NCI-H2081 treated with DMSO at 0.1 percent for 48 hours (cell line): ENCODE data around the gene TGIF1.

Experiments
- DNase-seq: peaks from one replicate; lab custom pipeline; 2025; lab: John Stamatoyannopoulos, UW

The TGIF1 gene

DNA sequence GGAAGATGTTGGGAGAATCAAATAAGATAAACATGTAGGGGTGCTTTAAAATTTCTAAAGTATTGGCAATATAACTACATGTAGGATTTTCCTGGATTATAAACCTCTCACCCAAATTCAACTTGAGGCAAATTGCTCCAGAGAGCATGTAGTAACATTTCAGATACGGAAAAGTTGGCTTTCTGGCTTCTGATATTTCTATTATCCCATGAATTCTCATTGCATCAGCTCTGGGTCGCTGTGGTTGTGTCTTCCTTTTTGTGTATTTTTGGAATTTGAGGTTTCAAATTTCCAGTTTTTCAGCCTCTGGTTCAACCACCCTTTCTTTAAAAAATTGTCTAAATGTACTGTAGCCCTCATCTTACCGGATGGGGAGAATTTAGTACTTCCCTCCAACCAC is 32.3 kb downstream of the TGIF1 start:
- no peak for DNase-seq

DNA sequence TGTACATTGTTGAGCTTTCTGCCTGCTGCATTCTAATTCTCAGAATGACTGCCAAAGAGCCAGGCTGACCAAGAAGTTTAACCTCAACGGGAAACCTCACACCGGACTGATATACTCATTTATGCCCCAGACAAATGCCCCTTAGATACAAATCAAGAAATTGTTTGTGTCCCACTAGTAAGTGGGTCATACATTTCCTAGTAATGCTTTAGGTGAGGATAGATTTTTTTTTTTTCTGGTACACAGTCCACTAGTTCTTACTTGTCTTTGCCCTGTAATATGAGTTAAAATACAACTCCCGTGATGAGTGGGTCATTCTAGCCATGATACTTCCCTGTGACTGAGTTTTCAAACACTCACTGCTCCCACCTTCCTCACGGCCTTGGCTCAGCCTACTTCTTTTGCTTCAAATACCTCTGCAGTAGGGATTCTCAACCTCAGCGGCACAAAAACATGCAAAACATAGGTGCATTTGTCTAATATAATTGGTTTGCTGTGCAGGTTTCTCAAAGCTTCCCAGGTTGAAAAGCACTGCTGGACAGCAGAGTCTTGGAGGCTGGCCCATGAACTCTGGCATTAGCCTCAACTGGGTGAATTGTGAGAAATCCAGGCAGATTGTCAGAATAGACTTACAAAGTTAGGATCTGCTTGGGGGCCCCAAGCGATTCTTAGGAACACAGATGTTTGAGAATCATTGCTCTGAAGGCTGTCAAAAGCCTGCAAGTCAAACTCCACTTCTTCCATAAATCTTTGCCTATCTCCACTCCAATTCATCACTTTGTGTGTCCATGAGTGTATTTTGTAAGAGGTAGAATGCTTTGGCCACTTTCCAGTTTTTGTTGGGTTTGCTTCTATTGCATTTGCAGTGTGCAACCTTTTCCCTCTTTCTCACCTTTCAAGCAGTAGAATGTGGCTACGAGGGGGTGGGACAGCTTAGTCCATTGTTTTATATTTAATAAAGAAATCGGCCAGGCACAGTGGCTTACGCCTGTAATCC is 35.5 kb downstream of the TGIF1 start:
- no peak for DNase-seq

DNA sequence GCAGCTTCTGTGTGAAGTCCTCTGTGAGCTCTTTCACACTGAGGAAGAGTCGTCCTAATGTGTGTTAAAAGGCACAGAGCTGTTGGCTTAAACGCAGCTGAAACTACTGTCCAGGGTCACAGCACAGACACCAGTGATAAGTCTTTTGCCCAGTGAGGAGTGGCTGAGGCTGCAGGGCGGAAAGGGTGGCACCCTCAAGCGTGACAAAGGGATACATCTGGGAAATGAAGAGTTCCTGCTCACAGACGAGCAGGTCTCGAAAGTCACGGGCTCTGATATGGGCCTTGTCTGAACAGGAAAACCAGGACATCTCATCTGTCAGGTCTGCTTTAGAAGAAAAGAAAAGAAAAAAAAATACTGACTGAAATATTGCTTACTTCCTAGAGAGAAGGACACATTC is 36.5 kb downstream of the TGIF1 start:
- DNase-seq, result no peak

DNA sequence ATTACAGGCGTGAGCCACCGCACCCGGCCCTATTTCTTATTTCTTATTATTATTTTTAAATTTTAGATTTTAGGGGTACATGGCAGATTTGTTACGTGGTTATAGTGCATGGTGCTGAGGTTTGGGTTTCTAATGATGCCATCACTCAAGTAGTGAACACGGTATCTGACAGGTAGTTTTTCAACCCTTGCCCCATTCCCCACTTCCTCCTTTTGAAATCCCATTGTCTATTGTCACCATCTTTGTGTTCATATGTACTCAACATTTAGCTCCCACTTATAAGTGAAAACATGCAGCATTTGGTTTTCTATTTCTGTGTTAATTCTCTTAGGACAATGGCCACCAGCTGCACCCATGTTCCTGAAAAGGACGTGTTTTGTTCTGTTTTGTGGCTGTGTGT is 39.5 kb downstream of the TGIF1 start:
- DNase-seq, result no peak

DNA sequence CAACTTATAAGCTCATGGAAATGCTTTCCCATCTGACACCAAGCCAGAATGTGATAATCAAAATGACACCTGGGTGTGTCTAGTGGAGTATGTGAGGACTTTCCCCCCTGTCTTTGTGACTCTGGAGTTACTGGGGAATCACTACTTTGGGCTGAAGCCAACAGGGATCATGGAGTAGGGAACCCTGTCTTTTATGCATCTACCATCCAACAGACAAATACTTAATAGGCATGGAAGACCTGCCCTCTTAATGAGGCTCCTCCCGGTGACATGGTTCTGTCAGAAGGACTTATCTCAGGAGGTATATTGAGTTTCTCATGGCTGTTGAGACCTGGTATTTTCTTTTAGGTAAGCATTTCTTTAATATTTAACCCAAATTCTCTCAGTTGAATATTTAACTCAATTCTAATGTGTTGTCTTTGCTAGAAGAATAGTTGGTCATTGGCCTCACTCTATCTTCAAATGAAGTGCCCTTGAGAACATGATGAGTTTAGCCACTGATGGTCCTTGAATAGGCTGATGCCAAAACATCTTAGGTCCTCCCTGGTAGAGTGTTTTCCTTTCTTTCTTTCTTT is 42.1 kb downstream of the TGIF1 start:
- DNase-seq, result no peak

DNA sequence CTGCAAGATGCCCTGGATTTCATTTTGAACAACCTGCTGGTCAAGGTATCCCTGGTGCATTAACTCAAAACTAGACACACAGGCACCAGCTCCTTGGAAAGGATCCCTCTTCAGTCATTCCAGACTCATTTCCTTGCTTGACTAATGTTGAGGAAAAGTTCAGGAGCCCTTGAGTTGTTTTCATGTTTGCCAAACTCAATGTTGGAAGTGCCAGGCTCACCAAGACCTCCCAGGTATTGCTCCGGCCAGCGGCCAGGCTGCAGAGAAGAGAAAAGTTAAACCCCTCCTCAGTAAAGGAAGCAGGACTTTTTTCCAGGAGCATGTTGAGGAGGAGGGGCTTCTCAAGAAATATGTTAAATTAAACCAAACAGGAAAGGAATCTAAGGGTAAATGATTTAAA is 42.7 kb downstream of the TGIF1 start:
- no peak for DNase-seq

DNA sequence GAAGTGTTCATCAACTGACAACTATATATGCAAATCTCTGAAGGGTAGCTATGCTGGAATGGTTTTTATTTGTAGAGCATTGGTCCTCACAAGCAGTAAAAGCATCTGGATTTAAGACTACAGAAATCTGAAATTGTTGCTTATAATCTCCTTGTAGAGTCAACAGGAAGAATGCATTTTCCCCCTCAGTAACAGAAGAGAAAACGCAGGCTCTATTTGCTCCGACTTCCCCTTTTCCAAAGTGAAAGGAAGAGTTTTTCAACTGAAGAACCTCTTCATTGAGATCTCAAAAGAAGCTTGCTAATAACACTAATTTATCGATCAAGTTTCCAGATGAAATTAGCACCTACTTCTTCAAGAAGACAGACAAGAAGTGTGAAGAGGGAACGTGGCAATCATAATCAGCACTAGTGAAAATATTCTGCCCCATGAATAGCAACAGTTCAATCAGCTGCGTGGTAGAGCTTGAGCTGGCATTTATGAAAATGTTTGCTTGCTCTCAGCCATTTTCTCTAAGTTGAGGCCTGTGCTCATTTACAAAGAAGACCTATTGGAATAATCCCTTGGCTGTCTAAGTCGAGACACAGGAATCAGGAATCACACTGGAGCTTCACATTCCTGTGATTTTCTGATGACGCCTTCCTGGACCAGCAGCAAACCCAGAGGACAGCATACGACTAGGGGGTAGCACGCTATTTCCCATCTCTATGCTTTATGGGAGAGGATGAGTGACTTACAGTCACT is 43.7 kb downstream of the TGIF1 start:
- no peak for DNase-seq

DNA sequence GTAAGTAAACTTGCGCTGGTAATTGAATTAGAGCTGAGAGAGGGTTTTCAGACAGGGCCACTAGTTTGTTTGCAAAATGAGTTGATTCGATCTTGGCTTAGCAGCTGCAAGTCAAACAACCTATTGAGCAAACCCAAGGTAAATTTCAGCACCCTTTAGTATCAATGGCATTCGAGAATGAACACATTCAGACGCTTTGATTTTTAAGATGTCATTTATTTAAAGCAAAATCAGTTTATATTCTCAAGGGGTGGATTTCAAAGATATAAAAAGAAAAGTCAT is 44.2 kb downstream of the TGIF1 start:
- DNase-seq, result no peak

DNA sequence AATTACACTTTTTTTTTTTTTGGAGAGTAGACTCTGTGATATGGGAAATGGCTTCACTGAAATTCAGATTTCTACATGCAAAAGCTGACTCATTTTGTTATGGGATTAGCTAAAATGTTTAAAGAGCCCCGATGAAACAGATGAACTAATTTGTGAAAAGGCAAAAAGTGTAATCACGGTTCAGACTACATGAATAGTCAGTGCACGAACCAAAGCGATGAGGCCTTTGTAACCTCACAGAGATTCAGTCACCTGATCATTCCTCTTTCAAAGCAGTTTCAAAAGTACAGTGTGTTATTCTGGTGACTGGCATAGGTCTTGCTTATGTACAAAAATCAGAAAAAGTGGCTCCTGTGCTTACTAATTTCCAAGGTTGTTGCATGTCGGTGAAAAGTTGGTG is 44.6 kb downstream of the TGIF1 start:
- DNase-seq, result no peak

DNA sequence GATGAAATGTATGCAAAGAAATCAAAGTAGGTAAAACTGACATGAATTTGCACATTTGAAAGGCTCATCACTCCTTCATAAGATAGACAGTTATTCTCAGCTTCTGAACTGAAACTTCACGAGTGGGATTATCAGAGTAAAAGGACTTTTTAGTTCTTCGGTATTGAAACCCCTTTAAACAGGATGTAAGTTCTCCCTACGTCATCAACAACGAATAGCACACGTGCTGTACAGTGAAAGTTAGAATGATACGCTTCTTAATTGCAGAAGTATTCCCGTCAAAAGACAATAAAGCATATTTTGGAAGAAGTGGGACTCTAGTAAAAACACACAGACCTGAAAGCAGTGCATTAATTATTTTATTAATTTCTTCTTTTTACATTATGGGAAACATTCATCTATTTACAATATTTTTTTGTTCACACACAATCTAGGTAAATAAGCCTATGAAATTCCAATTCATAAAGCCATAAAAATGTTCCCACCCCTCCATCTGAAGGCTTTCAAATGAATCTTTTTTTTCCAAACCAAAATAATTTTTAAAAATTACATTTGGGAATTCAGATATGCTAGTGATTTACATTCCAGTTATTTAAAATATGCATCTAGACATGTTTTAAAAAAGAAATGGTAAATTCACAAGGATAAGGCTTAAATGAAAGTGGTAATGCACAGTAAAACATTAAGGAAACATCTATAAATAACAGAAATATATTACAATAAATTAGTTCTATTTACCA is 45.9 kb downstream of the TGIF1 start:
- DNase-seq, result no peak

DNA sequence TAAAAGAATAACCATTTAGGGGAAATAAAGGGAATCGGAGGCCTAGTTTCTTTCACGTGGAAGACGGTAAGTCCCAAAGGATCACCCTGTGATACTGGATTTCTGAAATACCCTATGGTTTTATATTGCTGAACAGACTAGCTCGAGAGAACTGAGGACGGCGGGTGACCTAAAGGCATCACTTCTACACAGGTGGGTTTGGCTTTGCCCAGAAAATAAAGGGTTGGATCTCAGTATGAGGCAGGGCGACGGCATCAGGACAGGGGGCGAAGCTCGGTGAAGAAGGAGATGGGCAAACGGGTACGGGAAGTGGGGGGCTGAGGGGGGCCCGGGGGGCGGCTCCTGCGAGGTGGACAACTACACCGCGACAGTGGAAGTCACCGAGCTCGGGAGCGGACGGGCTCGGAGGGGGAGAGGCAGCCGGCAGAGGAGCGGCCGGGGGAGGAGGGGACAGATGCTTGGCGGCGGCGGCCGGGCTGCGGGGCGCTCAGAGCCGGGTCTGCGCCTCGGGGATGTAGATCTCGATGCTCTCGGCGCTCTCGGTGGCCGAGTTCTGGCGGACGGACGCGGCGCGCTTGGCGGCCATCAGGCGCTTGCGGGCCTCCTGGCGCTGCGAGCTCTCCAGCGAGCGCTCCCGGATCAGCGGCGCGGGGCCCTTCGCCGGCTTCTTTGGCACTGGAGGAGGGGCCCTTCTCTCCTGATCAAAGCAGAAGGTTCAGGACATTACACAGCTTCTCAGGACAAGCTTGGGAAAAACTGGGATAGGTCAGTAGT is 48.9 kb downstream of the TGIF1 start:
- DNase-seq, result no peak

DNA sequence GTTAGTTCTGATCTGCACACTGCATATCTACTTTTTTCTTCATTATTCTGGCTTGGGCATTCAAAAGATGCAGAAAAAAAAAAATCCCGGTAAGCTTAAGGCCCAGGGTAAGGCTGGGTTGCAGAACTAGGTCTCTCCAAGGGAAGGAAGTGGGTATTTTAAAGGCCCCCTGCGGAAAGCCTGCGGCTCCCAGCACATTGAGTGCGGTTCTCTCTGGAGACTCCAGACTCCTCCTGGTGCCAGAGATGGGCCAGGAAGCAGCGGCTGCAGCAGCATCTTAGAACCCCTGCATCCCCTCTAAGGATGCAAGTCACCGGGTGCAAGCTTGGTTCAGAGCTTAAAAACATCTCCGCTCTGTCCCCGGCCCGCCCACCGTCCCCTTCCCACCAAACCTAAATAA is 49.5 kb downstream of the TGIF1 start:
- no peak for DNase-seq

DNA sequence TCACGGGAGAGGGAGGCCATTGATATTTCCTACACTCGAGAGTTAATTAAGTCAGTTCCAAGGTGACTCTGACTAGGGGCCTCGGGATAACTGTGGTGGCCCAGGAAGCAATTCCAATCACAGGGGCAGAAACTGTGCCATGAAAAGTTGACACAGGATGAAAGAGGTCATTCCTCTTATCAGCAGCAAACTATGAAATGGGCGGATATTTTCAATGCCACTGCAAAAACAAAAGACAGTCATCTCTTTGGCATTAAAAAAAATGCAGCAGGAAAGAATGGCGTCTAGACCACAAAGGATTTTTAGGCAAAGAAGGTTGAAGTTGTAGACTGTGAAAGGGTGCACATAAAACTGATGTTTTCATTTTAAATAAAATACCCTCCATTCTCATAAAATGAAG is 50.0 kb downstream of the TGIF1 start:
- DNase-seq, result no peak

DNA sequence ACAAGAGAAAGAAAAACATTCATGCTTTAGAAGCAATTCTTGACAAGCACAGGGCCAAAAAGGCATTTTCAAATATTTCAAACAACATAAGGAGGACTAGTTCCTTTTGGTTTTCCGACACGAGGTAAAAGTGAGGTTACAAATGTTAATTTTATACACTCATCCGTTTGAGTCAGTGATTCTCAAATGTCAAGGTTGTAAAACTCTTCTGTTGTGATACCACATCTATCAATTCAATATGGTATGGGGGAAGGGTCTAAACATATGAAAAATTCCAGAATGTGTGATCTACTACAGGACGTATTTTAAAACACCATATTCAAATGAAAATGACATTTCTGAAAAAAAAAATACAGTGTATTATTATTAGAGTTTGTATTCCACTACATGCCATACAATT is 52.7 kb downstream of the TGIF1 start:
- DNase-seq, result no peak

DNA sequence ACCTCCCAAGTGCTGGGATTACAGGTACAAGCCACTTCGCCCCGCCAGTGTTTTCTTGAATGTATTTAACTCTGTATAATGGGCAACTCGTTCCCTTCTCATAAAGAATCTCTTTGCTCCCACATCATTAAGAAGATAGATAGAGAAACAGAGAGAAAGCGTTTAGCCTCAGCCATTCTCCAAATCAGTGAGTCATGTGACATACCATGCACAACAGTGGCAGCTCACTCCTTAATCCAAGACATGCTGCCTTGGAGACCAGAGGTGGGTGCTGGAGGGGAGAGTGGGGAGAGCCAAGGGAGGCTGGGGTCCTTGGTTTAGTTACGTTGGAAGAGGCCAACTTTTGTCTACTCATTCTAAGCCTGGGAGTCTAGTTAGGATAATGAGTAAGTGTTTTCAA is 54.7 kb downstream of the TGIF1 start:
- no peak for DNase-seq

DNA sequence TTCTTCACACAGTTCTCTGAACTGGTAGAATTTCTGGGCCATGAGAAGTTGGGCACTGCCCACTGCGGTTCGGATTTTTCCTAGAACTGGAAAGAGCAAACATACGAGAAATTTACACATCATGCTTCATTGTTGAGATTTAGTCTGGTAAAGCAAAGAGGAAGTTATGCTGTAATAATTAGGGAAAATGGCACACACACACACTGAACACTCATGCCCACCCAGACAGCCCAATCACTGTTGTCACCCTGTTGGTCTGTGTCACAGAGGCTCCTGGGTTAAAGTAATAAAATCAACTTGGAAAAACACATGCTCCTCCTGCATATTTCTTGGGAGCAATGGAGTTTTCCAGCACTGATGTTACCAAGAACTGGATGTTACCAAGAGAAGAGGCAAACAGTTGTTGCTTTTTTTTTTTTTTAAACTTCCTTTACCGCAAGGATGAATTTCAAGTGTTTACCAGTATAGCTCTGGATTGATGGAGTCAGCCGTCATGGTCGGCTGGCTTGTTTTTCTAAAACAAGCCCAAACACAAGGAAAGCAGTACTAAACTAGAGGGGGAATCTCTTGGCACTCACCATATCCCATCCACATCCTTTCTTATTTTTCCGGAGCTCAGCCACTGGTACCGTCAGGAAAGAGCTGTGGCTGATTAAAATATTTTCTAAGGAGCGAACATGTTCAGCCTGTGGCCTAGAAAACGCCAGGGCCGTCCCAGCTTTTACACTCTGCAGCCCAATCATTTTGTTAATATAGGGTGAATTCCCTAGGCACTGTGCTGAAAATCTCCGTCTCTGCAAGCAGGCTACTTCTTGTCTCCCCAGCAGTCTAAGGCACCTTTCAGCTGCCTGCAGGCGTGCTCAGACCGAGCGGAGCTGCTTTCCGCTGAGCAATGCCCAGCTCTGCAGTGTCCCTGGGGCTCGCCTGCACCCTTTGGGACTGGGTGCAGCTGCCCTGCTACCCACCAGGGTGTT is 58.9 kb downstream of the TGIF1 start:
- DNase-seq, result no peak
